Transverse colon (tissue), 4 donors: ENCODE measurements around the gene CIZ1.

Source experiments
- EP300 ChIP-seq: sonication (generic); formaldehyde crosslinking; IDR thresholded peaks from one replicate; pipeline ENCODE4 v1.6.1; 2017; ENCODE audit warnings: antibody characterized with exemption, low read depth
- POLR2A ChIP-seq: fragments of 450-650 bp; IDR thresholded peaks from one replicate; pipeline ENCODE4 v1.6.1; 2016; ENCODE audit warnings: antibody characterized with exemption, mild to moderate bottlenecking, moderate library complexity
- POLR2AphosphoS5 ChIP-seq, 3 donors: sonication (generic); formaldehyde crosslinking; IDR thresholded peaks; one replicate each; pipeline ENCODE4 v1.6.1; 2016; ENCODE audit warnings: antibody characterized with exemption in 3 of 3
- TF ChIP-seq, protein P1 (sequence below), 5 experiments: fragments of 200-600 bp in 3 of 5; fragments of 450-650 bp in 2 of 5; sonication (generic) in 3 of 5; IDR thresholded peaks; 1 replicate in 2 of 5; 2 replicates in 3 of 5; pipeline ENCODE4 v1.5.1; 2016 to 2017; ENCODE audit warnings: antibody characterized with exemption in 5 of 5, inconsistent platforms in 3 of 5, mild to moderate bottlenecking in 2 of 5, moderate library complexity in 1 of 5

DNA sequence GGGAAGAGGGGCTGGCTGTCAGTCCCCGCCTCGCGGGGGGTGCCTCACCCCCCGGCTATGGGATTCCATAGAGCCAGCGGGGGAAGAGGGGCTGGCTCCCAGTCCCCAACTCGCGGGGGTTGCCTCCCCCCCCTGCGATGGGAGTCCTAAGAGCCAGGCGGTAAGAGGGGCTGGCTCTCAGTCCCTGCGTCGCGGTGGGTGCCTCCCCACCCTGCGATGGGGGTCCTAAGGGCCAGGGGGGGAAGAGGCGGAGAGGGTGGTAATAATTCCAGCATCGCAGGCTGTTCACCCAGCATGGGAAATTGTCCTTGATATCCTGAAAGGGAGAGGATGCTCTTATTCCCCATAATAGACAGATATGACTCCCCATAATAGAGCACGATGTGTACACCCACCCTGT is 51.8 kb downstream of the CIZ1 start:
- TF ChIP-seq, protein P1, sequence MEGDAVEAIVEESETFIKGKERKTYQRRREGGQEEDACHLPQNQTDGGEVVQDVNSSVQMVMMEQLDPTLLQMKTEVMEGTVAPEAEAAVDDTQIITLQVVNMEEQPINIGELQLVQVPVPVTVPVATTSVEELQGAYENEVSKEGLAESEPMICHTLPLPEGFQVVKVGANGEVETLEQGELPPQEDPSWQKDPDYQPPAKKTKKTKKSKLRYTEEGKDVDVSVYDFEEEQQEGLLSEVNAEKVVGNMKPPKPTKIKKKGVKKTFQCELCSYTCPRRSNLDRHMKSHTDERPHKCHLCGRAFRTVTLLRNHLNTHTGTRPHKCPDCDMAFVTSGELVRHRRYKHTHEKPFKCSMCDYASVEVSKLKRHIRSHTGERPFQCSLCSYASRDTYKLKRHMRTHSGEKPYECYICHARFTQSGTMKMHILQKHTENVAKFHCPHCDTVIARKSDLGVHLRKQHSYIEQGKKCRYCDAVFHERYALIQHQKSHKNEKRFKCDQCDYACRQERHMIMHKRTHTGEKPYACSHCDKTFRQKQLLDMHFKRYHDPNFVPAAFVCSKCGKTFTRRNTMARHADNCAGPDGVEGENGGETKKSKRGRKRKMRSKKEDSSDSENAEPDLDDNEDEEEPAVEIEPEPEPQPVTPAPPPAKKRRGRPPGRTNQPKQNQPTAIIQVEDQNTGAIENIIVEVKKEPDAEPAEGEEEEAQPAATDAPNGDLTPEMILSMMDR (IDR thresholded peaks at IDR 0.05) = no peak
- no peak for TF ChIP-seq POLR2A
- no peak for TF ChIP-seq POLR2AphosphoS5 (IDR thresholded peaks at IDR 0.05)
- no peak for TF ChIP-seq EP300
